ENCODE data around the gene TULP1. TPM values are rescaled to one million over a fixed set of nuclear protein-coding genes. Genes with fewer than 3 reads are reported as not detected.

The TULP1 gene
- total and polyA plus RNA-seq, 2 of the 13 experiments (the other 11 are each of a cell fraction or from before 2014, with no cell fraction given) = not detected

DNA sequence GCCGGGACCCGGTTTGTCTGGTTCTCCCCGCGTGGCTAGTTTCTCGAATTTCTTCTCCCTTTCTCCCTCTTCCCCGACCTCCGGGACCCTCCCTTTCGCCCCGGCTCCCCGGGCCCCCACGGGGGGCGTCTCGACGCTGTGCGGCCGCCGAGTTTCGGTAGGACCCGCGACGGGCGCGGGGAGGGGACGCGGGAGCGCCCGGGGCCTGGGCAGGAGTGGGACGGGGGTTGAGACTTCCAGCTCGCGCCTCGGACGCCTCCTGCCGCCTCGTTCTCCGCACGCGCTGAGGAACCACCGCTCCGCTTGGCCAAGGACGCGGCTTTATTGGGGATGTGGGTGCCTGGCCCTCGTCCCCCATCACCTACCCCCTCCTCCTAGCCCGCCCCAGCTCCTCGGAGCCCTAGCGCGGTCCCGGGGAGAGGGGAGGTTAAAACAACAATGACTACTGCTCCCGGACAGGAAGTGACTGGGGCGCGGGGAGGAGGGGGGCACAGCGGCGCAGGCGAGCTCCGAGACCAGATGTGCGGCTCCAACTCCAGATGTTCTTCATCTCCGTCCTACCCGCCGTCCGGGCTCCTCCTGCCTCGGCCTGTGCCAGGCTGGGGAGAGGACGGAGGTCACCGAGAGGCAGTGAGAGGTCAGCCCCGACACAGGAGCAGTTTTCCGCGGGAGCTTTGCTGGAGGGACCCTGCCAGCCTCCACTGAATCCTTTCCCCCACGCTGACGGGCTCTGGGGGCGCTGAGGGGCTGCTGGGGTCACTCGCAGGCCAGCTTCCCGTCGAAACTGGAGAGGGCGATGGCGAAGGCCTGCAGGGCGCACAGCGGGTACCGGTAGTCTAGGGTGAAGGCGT lies 14.9 kb downstream of the TULP1 start (continued):
- TF ChIP-seq ZNF343 (CRISPR knock-in tag; IDR thresholded peaks at IDR 0.05) = no peak
- no peak for TF ChIP-seq ZNF207 (IDR thresholded peaks at IDR 0.05; ENCODE audit: borderline replicate concordance)
- 0 out of 2 replicates have a peak, but pooled peaks have one; percentile 25 for TF ChIP-seq RARA (CRISPR knock-in tag; IDR thresholded peaks at IDR 0.05)
- no peak for TF ChIP-seq JUN (CRISPR knock-in tag; IDR thresholded peaks at IDR 0.05)
- peak; percentile 74 for TF ChIP-seq DNMT1 (CRISPR knock-in tag; IDR thresholded peaks at IDR 0.05)
- 0 out of 2 replicates have a peak, but pooled peaks have one; percentile 51 for TF ChIP-seq GFI1 (CRISPR knock-in tag; IDR thresholded peaks at IDR 0.05; ENCODE audit: borderline replicate concordance)
- TF ChIP-seq MED1 (CRISPR knock-in tag; IDR thresholded peaks at IDR 0.05) = peak; percentile 51; the same call in 1 of the 2 replicates
- TF ChIP-seq, protein P1, sequence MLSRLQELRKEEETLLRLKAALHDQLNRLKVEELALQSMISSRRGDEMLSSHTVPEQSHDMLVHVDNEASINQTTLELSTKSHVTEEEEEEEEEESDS (CRISPR knock-in tag; IDR thresholded peaks at IDR 0.05; ENCODE audit: borderline replicate concordance) = no peak; the same call in 1 of the 2 replicates
- TF ChIP-seq, protein P2, sequence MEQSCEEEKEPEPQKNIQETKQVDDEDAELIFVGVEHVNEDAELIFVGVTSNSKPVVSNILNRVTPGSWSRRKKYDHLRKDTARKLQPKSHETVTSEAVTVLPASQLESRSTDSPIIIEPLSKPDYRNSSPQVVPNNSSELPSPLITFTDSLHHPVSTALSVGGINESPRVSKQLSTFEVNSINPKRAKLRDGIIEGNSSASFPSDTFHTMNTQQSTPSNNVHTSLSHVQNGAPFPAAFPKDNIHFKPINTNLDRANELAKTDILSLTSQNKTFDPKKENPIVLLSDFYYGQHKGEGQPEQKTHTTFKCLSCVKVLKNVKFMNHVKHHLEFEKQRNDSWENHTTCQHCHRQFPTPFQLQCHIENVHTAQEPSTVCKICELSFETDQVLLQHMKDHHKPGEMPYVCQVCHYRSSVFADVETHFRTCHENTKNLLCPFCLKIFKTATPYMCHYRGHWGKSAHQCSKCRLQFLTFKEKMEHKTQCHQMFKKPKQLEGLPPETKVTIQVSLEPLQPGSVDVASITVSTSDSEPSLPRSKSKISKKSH (CRISPR knock-in tag; IDR thresholded peaks at IDR 0.05; ENCODE audit: borderline replicate concordance) = peak; percentile 78; the same call in 1 of the 2 replicates
- peak; percentile 85 for TF ChIP-seq BRD4 (CRISPR knock-in tag; IDR thresholded peaks at IDR 0.05)
- no peak for TF ChIP-seq ZNF33A (CRISPR knock-in tag; IDR thresholded peaks at IDR 0.05; ENCODE audit: borderline replicate concordance)
- no peak for TF ChIP-seq GATA4 (IDR thresholded peaks at IDR 0.05; ENCODE audit: borderline replicate concordance, low read depth)
- peak; percentile 78 for TF ChIP-seq ZNF44 (CRISPR knock-in tag; IDR thresholded peaks at IDR 0.05)
- TF ChIP-seq ZNF101 (CRISPR knock-in tag; IDR thresholded peaks at IDR 0.05; ENCODE audit: borderline replicate concordance, low read depth) = peak; percentile 81; the same call in 1 of the 2 replicates
- peak; percentile 91; the same call in 1 of the 2 replicates for TF ChIP-seq ZFP82 (CRISPR knock-in tag; IDR thresholded peaks at IDR 0.05; ENCODE audit: borderline replicate concordance)
- TF ChIP-seq, protein P3, sequence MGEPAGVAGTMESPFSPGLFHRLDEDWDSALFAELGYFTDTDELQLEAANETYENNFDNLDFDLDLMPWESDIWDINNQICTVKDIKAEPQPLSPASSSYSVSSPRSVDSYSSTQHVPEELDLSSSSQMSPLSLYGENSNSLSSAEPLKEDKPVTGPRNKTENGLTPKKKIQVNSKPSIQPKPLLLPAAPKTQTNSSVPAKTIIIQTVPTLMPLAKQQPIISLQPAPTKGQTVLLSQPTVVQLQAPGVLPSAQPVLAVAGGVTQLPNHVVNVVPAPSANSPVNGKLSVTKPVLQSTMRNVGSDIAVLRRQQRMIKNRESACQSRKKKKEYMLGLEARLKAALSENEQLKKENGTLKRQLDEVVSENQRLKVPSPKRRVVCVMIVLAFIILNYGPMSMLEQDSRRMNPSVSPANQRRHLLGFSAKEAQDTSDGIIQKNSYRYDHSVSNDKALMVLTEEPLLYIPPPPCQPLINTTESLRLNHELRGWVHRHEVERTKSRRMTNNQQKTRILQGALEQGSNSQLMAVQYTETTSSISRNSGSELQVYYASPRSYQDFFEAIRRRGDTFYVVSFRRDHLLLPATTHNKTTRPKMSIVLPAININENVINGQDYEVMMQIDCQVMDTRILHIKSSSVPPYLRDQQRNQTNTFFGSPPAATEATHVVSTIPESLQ (CRISPR knock-in tag; conservative IDR thresholded peaks at IDR 0.05) = no peak
- TF ChIP-seq, protein P4, sequence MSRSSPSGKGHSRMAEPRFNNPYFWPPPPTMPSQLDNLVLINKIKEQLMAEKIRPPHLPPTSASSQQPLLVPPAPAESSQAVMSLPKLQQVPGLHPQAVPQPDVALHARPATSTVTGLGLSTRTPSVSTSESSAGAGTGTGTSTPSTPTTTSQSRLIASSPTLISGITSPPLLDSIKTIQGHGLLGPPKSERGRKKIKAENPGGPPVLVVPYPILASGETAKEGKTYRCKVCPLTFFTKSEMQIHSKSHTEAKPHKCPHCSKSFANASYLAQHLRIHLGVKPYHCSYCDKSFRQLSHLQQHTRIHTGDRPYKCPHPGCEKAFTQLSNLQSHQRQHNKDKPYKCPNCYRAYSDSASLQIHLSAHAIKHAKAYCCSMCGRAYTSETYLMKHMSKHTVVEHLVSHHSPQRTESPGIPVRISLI (CRISPR knock-in tag; IDR thresholded peaks at IDR 0.05; ENCODE audit: borderline replicate concordance) = peak; percentile 45; the same call in 1 of the 2 replicates
- no peak for TF ChIP-seq CREM (IDR thresholded peaks at IDR 0.05)
- TF ChIP-seq CREM (CRISPR knock-in tag; IDR thresholded peaks at IDR 0.05) = no peak
- peak; percentile 70 for TF ChIP-seq ZFX (CRISPR knock-in tag; IDR thresholded peaks at IDR 0.05; ENCODE audit: low read depth)
- TF ChIP-seq, protein P5, sequence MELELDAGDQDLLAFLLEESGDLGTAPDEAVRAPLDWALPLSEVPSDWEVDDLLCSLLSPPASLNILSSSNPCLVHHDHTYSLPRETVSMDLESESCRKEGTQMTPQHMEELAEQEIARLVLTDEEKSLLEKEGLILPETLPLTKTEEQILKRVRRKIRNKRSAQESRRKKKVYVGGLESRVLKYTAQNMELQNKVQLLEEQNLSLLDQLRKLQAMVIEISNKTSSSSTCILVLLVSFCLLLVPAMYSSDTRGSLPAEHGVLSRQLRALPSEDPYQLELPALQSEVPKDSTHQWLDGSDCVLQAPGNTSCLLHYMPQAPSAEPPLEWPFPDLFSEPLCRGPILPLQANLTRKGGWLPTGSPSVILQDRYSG (CRISPR knock-in tag; IDR thresholded peaks at IDR 0.05) = peak; percentile 88
- peak; percentile 85 for TF ChIP-seq ZNF792 (CRISPR knock-in tag; IDR thresholded peaks at IDR 0.05)
- no peak for TF ChIP-seq ZBTB1 (CRISPR knock-in tag; IDR thresholded peaks at IDR 0.05; ENCODE audit: borderline replicate concordance)
- no peak for TF ChIP-seq POLR2A (IDR thresholded peaks at IDR 0.05; ENCODE audit: insufficient read depth in 1 of 2, low read depth in 2 of 2, low read length in 2 of 2)
- TF ChIP-seq FOXC1 (CRISPR knock-in tag; IDR thresholded peaks at IDR 0.05; ENCODE audit: borderline replicate concordance) = peak; percentile 97; the same call in 1 of the 2 replicates
